NCI-H748 treated with DMSO at 0.1 percent for 48 hours (cell line): ENCODE measurements around the gene MINDY1.

Experiments
- DNase-seq: peaks from one replicate; lab custom pipeline; 2025; lab: John Stamatoyannopoulos, UW

Gene MINDY1

DNA sequence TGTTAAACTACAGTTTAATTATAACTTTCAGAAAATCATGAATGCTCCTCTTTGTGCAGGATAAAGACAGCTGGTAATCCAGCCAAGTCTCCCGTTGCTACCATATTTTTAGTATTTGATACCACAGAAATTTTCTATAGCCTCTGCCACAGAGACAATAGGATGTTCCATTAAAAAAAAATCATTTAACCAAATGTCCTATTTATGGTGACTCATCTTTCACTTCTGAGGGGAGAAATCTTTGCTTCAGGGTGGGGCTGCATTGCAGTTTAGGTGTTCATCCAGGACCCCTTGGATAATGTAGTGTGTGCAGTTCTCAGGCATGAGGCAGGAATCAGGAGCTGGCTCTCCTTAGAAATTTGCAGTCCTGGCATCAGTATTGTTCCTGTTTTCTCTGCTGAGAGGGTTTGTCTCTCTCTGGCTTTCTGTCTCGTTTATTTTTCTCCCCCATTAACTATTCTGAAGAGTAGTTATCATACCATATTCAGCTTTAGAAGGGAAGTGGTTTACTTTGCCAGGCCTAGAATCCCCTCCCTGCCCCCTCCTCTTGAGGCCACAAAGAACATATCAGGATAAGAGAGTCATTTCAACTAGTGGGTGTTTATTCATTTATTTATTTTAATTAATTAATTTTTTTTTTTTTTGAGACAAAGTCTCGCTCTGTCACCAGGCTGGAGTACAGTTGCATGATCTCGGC is 4.6 kb upstream of the MINDY1 start:
- no peak for DNase-seq

DNA sequence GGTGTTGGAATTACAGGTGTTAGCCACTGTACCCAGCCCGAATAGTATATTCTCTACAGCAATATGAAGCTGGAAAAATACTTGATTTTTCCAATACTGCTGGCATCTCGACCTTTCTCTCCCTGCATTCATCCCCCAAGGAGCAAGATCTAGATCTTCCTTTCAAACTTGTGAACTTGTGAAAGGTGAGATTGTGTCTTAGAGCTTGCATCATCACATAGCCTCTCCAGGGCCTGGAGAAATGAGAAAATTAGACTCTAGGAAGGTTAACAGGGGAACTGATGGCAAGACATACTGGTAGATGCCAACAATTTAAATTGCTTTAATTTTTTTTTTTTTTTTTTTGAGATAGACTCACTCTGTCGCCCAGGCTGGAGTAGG is 3.6 kb upstream of the MINDY1 start:
- no peak for DNase-seq

DNA sequence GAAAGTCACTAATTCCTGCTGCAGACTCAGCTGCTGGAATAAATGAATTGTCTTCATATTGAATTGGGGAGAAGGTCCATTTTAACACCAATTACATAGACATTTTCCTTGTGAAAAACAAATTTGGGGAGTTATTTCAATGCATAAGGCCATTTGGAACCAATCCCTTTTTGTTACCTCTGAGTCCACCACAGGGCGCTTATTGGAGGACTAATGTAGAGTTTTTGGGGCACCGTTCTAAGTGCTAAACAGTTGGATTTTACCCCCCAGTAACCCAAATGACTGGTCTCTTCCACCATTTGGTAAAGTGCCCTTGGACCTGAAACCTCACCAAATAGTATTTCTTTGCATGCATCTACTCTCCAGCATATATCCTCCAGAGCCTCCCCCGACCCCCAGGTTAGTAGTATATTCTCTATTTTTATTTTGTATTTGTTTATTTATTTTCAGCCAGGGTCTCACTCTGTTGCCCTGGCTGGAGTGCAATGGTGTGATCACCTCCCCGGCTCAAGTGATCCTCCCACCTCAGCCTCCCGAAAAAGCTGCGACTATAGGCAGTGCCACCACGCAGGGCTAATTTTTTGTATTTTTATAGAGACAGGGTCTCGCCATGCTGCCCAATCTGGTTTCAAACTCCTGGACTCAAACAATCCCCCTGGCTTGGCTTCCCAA is 3.1 kb upstream of the MINDY1 start:
- DNase-seq, result no peak

DNA sequence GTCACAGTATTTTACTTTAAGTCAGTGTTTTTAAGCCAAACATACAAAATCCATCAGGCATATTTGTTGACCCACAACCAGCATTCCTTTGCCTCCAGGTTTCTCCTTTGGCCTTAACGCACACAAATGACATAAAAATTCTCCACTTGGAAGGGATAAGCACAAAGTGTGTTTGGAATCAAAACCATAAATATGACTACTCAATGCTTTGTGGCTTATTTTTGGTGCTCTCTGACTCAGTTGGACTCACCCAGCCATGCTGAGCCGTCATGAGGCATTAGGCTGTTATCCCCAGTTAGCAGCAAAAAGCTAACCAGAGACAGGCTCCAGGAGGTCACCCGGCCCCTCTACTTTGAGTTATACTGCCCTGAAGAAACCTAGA is 2.5 kb upstream of the MINDY1 start:
- DNase-seq, result no peak

DNA sequence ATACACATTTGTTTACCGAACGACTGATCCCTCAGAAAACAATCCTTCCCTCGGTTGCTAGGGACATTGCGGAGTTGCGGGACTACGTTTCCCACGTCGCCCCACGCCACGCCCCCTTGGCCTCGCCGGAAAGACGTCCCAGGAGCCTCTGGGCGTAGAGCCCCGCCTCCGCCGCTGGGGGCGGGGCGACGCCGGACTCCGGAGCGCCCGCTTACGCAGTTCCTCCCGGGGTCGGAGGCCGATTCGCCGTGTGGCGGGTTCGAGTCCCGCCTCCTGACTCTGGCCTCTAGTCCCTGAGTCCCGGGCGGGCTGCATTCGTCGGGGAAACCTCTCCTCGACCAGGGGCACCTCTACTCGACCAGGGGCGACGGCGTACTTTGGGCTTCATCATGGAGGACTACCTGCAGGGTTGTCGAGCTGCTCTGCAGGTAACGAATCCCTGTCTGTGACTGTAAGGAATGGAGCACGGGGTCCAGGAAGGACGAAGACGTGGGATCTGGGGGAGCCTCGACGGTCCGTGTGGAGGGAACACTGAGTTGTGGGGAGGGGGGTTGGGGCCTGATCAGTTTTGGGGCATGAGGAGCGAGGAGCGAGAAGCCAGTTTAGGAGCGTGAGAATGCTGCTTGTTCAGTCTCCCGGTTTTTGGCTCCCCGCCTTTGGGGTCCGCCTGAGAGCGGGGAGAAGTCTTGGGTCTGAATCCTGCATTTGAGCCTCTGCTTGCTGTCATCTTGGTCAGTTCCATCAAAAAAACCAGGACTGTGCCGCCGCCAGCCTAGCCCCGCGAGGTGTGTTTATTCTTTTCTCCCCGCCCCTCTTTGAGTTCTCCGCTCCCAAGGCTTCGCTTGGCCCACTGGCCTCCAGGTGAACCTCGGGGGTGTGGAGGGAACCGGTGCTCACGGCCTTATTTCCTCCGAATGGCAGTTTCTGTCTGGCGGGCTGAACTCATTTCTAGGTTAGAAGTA is 1.8 kb upstream of the MINDY1 start, which contains the start of gene PRUNE1:
TSS of gene PRUNE1 (plus strand) at position 206 of the 962 bp plus-strand sequence. CDS start at position 390, 184 bp downstream.
- peak; percentile 89 for DNase-seq

DNA sequence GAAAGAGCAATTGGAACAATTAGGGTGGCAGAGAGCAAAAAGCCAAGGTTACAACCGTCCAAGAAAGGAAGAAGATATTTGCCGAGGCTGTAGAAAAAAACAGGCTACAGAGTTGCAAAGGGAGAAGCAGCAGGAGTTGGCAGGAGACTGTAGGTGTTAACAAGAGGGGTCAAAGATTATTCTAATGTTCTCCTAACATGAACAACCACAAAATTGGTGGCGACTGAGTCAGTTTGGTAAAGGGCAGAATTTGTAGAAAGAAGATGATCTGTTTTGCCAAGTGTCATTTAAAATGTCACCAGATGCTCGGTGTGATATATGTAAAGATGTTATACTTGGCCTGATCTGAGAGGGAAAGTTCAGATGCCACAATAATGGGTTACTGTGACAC is 1.1 kb upstream of the MINDY1 start:
- DNase-seq, result no peak

DNA sequence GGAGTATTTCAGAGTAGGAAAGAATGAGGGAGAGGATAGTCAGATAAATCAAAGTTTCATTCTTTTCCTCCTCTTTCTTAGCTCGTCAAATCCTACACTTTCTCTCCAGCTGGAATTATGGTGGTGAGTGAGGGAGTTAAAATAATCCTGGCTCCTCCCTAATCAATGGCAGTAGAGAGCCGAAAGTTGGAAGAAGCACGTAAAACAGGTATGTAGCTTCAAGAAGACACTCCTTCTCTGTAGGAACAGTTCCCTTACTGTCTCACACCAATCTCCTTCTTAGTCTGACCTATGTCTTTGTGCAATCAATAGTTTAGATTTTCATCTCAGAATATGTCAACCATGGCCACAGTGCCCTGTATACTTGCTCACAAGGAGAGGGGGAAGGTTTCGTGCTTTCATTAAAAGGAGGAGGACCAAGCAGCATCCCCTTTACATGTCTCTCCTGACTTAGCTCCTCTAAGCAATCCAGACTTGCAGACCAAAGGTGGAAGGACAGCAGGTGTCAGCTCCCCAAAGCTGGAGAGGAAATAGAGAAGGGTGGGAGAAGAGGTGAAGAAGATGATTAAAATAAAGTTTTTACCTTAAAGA is 878 bp downstream of the MINDY1 start:
- no peak for DNase-seq

DNA sequence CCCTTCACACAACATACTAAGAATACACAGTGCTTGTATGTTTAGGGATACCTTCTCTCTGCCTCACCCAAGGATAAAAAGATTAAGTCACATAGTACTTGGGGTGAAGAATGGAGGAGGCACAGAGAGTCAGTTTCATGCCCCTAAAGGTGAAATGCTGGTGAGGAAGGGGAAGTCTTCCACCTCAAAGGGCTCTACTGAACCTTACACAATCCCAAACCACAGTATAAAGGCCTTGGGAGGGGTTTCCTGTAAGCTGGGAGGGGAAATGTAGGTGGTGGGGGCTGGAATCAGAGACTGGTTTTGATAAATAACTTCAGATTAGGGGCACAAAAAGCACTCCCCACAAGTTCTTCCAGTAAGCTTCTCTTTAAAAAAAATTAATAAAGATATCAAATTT is 3.5 kb downstream of the MINDY1 start:
- DNase-seq, result no peak

DNA sequence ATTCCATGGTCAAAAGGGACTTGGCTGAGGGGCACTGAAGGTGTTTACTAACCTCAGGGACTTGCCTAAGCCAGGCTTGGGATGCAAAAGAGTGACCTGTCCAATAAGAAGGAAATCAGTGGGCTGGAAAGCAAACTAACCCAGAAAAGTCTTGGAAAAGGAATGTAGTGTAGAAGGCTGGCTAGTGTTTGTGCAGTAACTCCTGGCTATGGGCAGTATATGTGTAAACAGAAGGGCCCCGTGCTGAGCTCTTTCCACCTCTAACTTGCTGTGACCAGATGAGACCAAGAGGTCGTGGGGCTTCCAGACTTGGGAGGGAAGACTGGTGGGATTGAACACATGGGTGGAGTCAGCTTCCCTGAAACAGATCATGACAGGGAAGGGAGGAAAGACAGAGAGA is 4.1 kb downstream of the MINDY1 start:
- no peak for DNase-seq

DNA sequence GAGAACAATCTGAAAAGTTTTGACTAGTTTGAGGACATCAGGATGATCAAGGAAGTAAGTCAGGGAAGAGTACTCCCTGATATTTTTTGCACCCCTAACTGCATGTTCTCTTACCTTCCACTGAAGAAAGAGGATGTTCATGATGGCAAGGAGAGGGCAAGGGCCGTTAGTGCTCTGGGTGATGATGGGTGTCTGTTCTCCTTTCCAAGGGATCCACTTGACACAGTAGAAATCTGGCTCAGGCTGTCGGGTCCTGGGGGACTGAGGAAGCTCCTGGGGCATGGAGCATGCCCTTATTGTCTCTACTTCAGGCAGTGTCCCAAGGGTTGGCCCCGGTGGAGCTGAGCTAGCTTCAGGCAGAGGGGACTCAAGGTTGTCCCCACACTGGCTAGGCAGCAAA is 4.7 kb downstream of the MINDY1 start:
- DNase-seq, result no peak

DNA sequence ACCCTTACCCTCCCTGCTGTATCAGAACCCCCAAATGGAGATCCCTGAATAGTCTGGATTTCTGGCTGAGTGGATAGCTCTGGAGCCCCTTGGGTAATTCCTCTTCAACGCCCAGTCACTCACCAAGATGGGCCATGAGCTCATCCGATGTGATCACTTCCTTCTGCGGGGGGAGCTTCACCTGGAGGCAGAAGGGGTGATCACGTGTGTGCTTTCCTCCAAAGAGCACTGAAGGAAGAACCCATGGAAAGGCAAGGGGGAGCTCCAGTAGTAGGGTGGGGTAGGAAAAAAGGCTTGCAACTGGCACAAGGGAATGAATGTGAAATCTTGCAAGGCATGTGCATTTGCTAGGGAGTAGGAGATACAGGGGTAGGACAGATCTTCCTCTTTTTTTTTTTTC is 5.1 kb downstream of the MINDY1 start:
- DNase-seq, result no peak

DNA sequence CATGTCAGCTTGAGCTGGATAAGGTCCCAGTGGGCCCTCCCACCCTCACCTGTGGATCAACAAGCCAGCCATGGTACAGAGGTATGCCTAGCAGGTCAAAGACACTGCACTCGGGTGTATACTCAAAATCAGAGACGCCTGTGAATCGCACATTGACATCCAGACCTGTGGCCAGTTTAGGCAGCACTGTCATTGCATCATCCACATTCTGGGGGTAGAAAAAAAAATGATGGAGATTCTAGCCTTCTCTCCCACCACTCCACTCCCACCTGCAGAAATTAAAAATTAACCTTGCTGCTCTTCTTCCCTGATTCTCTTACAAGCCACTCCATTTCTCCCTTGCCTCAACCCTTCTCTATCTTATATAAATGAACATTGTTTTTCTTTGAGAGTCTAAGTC is 6.3 kb downstream of the MINDY1 start:
- DNase-seq, result no peak

DNA sequence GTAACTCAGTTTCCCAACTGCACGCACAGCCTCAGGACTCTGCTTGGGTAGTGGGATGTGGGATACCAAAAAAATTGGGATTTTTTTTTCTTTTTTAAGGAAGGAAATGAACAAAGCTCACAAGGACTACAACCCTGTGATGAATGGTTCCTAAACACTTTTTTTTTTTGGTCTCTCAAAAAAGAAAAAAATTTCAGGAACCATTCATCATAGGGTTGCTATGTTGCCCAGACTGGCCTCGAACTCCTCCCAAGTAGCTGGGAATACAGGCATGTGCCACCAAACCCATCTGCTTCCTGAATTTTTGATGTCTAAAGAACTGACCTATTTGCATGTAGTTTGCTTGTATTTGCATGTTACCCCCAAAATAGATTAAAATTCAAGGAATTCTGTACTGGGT is 6.8 kb downstream of the MINDY1 start:
- DNase-seq, result no peak

DNA sequence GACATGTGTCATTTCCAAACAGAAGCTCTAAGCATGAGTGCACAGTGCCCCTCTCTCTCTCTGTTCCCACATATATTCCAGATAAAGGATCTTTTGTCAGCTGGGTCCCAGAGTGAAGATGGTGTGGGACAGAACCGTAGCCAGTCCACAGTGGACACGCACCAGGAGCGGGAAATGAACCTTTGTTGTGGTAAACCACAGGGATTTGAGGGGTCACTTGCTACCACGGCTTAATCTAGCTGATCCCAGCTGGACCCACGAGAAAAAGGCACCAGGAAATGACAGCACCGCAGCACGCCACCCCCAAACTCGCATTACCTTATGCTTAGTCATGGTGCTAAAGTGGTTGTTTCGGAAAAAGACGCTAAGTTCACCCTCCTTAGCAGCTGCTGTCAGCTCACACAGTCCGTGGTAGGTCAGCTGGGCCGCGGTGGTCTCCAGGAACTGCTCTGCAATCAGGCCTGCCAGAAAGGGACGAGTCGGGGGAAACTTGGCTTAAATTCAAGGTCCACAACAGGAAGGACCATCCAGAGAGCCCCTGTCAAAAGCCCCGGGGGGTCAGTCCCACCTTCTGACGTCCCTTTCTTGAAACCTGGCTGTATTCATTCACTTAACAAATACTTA is 7.5 kb downstream of the MINDY1 start:
- no peak for DNase-seq

DNA sequence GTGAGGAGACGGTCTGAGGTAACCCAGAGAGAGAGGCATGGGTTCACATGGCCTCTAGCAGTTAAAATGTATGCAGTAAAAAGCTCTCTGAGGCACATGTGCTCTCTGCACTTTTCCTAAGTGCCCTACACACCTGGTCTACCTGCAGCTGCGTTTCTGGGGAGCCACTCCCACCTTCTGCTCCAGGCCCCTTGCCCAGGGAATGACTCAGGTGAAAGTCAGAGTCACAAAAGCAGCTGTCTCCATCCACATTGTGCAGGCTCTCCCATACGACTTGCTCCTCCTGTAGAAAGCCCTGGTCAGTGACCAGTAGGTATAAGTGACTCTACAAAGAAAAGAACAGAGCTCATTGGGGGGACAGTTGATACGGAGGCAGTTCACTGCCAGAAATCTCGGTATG is 8.8 kb downstream of the MINDY1 start:
- no peak for DNase-seq

DNA sequence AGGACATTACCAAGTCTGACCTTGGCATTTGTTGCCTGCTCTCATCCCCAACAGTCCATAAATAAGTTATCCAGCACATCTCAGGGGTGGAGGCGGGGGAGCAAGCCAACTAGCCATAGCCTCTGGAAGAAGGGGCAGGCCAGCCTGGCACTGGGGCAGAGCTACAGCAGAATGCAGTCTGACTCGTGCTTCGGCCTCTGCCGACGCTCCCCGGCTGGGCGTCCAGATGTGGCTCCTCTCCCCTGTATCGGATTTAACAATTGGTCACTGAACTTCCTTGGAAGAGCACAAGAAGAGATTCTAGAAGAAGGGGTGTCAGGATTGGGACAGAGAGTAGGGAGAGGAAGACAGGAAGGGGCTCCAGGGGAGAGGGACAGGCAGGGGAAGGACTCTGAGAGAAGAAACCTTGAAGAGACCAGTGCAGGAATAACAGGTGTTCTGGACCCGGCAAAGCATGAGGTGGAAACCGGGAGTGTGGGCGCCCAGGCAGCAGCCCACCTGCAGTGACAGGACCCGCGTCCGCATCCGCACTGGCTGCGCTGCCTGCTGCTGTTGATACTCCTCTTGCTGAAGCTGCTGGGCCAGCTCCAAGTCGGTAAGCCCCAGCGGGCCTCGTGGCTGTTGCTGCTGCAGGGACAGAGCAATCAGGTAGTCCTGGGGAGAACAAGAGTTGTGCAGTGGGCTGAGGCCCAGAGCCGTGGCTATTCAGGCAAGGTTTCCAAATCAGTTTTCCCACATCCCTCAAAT is 9.4 kb downstream of the MINDY1 start:
- DNase-seq, result no peak

DNA sequence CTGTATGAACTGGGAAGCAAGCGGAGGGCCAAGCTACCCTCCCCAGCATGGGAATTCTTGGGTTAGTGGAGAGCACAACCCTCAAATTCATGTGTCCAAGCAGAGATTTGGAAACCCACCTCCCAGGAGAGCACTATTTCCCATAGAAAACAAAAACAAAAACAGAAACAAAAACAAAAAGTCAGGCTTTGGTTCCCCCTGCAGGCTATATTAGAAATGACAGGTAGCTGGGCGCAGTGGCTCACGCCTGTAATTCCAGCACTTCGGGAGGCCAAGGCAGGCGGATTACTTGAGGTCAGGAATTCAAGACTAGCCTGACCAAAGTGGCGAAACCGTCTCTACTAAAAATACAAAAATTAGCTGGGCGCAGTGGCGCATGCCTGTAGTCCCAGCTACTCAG is 10.8 kb downstream of the MINDY1 start:
- no peak for DNase-seq

DNA sequence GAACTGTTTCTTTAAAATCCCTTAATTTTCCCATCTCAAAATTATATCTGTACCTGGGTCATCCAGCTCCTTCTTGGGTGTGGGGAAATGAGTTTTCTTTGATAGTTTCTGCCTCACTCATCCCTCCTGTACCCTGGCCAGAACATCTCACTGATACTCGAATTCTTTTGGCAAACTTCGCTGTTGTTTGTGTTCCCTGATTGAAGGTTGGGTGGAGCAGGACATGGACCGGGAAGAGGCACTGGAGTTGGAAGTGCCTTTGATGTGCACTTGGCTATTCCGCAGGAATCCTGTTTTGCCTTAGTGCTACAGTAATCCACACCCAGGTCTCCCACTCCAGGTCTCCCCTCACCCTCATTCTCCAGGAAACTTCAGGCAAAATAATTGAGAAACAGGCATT is 11.2 kb downstream of the MINDY1 start:
- no peak for DNase-seq

DNA sequence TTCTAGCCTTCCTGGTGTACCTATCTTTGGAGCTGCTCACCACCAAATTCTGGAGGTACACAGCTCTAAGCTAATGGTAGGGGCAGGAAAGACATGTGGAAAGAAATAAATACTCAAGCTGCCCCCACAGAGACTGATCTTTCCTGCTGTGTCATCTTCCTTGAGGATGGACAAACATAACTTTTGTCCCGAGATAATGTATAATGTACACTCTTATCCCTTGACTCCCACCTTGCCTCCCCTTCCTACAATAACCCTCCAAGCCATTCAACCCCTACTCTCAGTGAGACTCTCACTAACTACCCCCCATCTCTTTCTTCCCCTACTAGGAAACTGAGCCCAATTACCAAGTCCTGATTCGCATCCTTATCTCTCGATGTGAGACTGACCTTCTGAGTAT is 12.5 kb downstream of the MINDY1 start:
- DNase-seq, result no peak

DNA sequence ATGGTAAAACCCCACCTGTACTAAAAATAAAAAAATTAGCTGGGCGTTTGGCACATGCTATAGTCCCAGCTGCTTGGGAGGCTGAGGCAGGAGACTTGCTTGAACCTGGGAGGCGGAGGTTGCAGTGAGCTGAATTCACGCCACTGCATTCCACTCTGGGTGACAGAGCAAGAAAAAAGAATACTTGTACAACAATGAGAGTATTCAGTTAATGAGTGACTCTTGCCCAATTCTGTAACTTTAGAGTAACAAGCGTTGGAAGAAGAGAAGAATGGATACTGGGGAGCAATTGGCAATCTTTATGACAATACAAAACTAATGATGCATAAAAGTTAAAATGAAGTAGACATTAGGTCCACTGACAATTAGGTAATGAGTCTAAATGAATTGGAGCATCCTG is 14.1 kb downstream of the MINDY1 start:
- DNase-seq, result no peak

DNA sequence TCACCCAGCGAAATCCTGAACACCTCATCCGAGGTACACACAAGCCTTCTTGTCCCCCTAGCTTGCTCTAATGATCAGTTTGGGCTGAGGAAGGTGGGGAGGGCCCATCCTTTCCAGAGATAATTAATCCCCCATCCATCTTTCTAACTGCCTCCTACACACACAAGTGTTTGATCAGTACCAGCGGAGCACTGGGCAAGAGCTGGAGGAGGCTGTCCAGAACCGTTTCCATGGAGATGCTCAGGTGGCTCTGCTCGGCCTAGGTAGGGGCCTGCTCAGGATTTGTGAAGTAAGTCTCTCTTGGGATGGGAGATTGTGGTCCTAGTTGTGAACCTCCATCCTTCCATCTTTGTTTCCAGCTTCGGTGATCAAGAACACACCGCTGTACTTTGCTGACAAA is 18.8 kb downstream of the MINDY1 start:
- no peak for DNase-seq
